Thyroid gland (tissue), 4 donors: Measurements from ENCODE around the gene FARS2.

Experiments
- CTCF ChIP-seq, 6 experiments: fragments of 200-600 bp in 3 of 6; fragments of 450-650 bp in 3 of 6; sonication (generic) in 3 of 6; IDR thresholded peaks; one replicate each; pipeline ENCODE4 v1.5.1; 2016 to 2019; ENCODE audit warnings: antibody characterized with exemption in 6 of 6, mild to moderate bottlenecking in 2 of 6, inconsistent platforms in 1 of 6, moderate library complexity in 1 of 6
- POLR2A ChIP-seq, 2 donors: fragments of 450-650 bp; IDR thresholded peaks; one replicate each; pipeline ENCODE4 v1.6.1; 2017; ENCODE audit warnings: antibody characterized with exemption in 2 of 2, mild to moderate bottlenecking in 2 of 2, moderate library complexity in 1 of 2

GRCh38 chr6:5482619-5483018 lies 221.3 kb downstream of the FARS2 start:
- no peak for TF ChIP-seq CTCF (IDR thresholded peaks at IDR 0.05)
- TF ChIP-seq POLR2A (IDR thresholded peaks at IDR 0.05), result no peak
